Inferior parietal cortex (tissue), 1 donor: Measurements from ENCODE around the gene TAF3.

Experiments
- DNase-seq: peaks from one replicate; pipeline ENCODE4 v3.0.0-alpha.2; 2016; ENCODE audit errors: extremely low spot score

The TAF3 gene

DNA sequence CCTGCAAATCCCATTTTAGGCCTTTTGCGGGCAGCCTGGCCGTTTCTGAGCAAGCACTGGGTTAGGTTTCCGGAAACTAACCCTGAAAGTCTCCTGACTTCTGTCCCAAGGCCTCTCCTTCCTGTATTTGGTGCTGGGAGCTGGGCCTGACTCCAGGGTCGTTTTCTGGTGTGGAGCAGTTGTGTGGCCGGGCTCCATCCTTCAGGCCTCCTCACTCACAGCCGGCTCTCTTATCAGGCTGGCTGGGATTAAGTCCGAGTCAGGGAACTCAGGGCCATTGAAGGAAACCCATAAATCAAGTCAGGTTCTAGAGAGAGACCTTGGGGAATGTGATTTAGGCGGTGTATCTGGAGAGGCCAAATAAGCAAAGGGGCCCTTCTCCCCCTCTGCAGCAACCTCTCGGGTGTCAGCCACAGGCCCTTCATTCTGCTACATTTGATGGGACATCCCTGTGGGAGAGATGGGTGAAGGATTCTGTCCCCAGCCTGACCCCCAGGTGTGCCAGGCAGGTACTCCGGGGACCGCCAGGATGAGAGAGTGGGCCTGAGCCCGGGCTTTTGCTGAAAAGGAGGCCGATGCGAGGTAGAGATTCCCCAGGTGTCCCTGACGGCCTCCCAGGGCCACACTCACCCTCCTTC lies 239.4 kb downstream of the TAF3 start:
- no peak for DNase-seq

- DNase-seq: no peak
Observed at GRCh38 chr10:8058274-8059111, 240.2 kb downstream of the TAF3 start.

GRCh38 chr10:8059191-8059936 lies 241.1 kb downstream of the TAF3 start:
- DNase-seq: no peak

DNA sequence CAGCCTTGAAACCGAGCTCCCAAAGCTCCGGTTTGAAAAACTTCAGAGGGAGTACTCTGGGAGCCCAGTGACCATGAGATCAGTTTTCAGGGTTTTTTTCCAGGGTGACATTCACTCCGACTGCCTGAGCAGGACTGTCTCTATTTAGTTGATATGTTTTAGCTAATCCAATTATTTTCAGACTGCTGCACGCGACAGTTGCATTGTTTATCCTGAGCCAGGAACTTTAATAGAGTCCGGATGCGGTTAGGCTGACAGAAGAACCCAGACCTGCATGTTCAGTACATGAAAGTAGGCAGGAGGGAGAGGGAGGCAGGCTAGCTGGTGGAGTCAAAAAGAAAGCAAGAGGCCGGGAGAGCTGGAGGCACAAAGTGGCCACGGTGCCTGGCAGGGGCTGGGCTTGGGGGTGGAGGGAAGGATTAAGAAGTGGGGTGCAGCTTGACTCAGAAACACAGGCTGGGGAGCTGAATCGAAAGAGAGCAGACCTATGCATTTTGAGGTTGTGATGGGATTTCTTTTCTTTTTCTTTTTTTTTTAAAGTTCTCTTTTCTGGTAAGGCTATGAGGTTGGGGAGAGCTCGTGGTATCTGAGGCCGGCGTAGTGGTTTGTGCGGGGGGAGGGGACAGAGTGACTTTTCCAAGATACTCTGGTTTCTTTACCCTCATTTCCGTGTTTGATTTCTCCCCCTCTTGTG lies 241.9 kb downstream of the TAF3 start:
- DNase-seq: no peak

GRCh38 chr10:8060704-8061121 lies 242.4 kb downstream of the TAF3 start:
- DNase-seq: no peak

GRCh38 chr10:8061274-8062211 lies 243.2 kb downstream of the TAF3 start:
- DNase-seq: no peak

GRCh38 chr10:8063128-8063908 lies 245.0 kb downstream of the TAF3 start:
- DNase-seq: no peak

- no peak for DNase-seq
Observed at GRCh38 chr10:8063935-8064334, 245.6 kb downstream of the TAF3 start.

GRCh38 chr10:8064436-8064835 lies 246.1 kb downstream of the TAF3 start:
- no peak for DNase-seq

DNA sequence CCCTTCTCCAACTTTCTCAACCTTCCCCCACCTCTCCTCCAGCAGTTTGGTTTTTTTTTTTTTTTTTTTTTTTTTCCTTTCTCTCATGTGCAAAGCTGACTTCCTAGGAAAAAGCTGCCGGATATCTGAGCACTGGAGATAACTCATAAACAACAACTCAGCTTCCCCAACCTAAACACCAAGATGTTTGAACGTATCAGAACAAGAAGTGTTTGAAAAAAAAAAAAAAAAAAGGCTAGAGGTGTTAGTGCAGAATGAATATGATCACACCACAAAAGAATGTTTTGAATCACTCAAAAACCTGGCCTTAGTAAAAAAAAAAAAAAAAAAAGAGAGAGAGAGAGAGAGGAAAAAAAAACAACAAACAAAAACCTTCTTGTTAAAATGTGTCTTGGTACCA lies 247.3 kb downstream of the TAF3 start:
- no peak for DNase-seq

DNA sequence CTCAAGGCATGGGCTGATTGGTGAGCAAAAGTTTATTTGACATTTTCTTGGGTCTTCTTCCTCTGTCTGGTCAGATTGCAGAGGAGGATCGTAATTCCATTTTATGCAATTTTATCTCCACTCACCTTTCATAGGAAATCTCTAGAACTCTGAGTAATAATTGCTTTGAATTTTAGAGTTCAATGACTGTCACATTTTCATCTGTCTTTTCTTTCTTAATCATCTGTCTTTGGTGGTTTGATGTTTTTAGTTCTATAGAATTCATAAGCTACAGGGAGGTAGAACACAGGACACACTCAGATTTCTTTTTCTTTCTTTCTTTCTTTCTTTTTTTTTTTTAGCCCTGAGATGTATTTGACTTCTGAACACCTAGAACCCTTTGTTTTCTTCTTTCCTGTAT lies 247.8 kb downstream of the TAF3 start:
- DNase-seq: no peak
